ENCODE measurements around the gene CD177.
A peak's percentile ranks its signal among the peaks of the same experiment; 100 is the strongest.

Gene CD177

GRCh38 chr19:43311706-43312105 lies 41.8 kb upstream of the CD177 start:
- TF ChIP-seq, protein P1, sequence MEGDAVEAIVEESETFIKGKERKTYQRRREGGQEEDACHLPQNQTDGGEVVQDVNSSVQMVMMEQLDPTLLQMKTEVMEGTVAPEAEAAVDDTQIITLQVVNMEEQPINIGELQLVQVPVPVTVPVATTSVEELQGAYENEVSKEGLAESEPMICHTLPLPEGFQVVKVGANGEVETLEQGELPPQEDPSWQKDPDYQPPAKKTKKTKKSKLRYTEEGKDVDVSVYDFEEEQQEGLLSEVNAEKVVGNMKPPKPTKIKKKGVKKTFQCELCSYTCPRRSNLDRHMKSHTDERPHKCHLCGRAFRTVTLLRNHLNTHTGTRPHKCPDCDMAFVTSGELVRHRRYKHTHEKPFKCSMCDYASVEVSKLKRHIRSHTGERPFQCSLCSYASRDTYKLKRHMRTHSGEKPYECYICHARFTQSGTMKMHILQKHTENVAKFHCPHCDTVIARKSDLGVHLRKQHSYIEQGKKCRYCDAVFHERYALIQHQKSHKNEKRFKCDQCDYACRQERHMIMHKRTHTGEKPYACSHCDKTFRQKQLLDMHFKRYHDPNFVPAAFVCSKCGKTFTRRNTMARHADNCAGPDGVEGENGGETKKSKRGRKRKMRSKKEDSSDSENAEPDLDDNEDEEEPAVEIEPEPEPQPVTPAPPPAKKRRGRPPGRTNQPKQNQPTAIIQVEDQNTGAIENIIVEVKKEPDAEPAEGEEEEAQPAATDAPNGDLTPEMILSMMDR (IDR thresholded peaks at IDR 0.05) = no peak

GRCh38 chr19:43313711-43314495 lies 39.6 kb upstream of the CD177 start:
- TF ChIP-seq, protein P1 (IDR thresholded peaks at IDR 0.05) = no peak

- TF ChIP-seq, protein P1 (IDR thresholded peaks at IDR 0.05) = no peak
These were observed 37.6 kb upstream of the CD177 start for GRCh38 chr19:43315851-43316250.

GRCh38 chr19:43316591-43317319 lies 36.7 kb upstream of the CD177 start:
- TF ChIP-seq, protein P1 (IDR thresholded peaks at IDR 0.05) = peak; percentile 62

GRCh38 chr19:43318203-43318602 lies 35.3 kb upstream of the CD177 start:
- TF ChIP-seq, protein P1 (IDR thresholded peaks at IDR 0.05) = no peak

DNA sequence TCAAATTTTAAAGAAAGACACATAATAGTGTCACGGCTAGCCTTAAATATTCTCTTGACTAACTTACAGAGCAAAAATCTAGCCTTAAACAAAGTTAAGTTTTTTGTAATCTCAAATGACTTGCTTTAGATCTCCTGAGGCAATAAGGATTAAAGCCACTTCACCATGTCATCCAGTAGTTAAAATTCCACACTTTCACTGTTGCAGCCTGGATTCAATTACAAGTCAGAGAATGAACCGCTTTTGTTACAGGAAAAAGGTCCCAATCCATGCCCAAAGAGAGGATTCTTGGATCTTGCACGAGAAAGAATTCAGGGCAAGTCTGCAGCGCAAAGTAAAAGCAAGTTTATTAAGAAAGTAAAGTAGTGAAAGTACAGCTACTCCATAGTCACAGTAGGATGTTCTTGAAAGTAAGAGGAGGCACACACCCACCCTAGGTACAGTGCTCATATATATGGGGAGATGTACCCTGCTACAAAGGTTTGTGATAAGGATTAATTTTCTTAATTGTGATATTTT lies 34.6 kb upstream of the CD177 start:
- TF ChIP-seq, protein P1 (IDR thresholded peaks at IDR 0.05) = no peak

GRCh38 chr19:43320546-43320945 lies 32.9 kb upstream of the CD177 start:
- TF ChIP-seq, protein P1 (IDR thresholded peaks at IDR 0.05) = no peak
